ENCODE data around the gene FBXO46. TPM values are rescaled to one million over a fixed set of nuclear protein-coding genes. Genes with fewer than 3 reads are reported as not detected.

The FBXO46 gene
- total RNA-seq, 2 experiments from 2014 or later, result 17.2 to 17.5 TPM

DNA sequence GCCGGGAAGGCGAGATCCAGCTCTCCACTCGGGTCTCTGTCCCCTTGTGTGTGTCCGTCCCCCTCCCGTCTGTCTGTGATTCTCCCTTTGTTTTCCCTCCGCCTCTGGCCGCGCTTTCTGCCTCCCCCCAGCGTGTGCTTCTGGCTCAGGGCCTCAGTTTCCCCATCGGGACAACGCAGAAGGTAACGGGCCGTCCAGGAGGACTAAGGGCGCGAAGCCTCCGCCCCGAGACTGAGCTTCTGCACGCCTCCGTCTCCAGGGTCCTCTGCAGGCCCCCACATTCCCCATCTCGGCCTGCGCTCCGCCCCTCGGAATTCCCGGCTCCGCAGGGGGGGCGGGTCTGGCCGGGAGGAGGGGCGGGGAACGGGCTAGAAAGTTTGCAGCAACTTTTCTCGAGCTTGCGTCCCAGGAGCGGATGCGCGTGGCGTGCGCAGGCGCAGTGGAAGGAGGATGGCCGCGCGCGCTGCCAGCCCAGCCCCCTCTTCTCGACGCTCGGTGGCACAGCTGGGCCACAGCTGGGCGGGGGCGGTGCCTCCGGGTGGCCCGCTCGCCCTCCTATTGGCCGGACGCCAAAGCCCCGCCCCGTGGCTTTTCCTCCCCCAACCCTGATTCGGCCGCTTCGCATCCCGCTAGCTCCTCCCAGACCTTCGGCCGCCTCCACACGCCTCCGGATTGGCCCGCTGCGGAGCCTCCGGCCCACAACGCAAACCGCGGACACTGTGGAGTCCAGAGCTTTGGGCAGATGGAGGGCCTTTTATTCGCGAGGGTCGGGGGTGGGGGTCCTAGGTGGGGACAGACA is 38.5 kb upstream of the FBXO46 start, which contains the start of gene SIX5:
Gene SIX5 (minus strand): TSS at position 269 of the 799 bp plus-strand sequence. CDS start 408 bp downstream, outside the sequence.
- TF ChIP-seq, protein P1, sequence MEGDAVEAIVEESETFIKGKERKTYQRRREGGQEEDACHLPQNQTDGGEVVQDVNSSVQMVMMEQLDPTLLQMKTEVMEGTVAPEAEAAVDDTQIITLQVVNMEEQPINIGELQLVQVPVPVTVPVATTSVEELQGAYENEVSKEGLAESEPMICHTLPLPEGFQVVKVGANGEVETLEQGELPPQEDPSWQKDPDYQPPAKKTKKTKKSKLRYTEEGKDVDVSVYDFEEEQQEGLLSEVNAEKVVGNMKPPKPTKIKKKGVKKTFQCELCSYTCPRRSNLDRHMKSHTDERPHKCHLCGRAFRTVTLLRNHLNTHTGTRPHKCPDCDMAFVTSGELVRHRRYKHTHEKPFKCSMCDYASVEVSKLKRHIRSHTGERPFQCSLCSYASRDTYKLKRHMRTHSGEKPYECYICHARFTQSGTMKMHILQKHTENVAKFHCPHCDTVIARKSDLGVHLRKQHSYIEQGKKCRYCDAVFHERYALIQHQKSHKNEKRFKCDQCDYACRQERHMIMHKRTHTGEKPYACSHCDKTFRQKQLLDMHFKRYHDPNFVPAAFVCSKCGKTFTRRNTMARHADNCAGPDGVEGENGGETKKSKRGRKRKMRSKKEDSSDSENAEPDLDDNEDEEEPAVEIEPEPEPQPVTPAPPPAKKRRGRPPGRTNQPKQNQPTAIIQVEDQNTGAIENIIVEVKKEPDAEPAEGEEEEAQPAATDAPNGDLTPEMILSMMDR (IDR thresholded peaks at IDR 0.05), result no peak
- peaks cover 0 to 15% of the 10 kb centered on the region in 2 experiments for H3K9me3 ChIP-seq (ENCODE audit: control insufficient read depth in 1 of 2, insufficient read depth in 1 of 2, low read length in 2 of 2)
- DNase-seq, result peak; percentile 87 to 98 (median 92)
- Mint-ChIP-seq H3K27ac (peak within 1 kb of the TSS; percentile 87), H3K36me3 (ENCODE audit: low read depth) (peaks cover 3% of the 10 kb centered on the region), H3K4me3 (peak within 1 kb of the TSS; percentile 89), H3K4me1 (ENCODE audit: low read depth) (peaks cover 25% of the 10 kb centered on the region), H3K27me3 (peaks cover 14% of the 10 kb centered on the region), H3K9me3 (no peaks in the 10 kb centered on the region)
- intact Hi-C loops (cut with DNase I, micrococcal nuclease), result loop anchor here in 1 of 2 experiments (2.0 kb wide), 1 partner anchor 38 kb away; the partner anchor contains the start of gene FBXO46
- H3K36me3 ChIP-seq (ENCODE audit: insufficient read depth, low read length), result no peaks in the 10 kb centered on the region
- peak within 1 kb of the TSS; percentile 52 to 56 for H3K27ac ChIP-seq (ENCODE audit: low read depth in 1 of 2, low read length in 2 of 2)
- H3K4me3 ChIP-seq (ENCODE audit: low read length), result peak within 1 kb of the TSS; percentile 79
- H3K4me1 ChIP-seq (ENCODE audit: insufficient read depth, low read length), result peaks cover 35% of the 10 kb centered on the region
- ChIA-PET CTCF (interaction anchor here (0.7 to 7.2 kb wide), 17 partner anchors 11 to 1574 kb away, joined by 3 to 172 read pairs (median 7); partner anchors contain the start of genes DMPK, DMWD, FBXO46 and FOXA3), POLR2A (interaction anchor here (0.8 to 3.4 kb wide), 17 partner anchors 10 to 302 kb away, joined by 3 to 52 read pairs (median 5); partner anchors contain the start of genes DMPK, DMWD, FBXO46 and FOSB)
- peaks cover 17 to 26% of the 10 kb centered on the region in 2 experiments for H3K27me3 ChIP-seq (ENCODE audit: control insufficient read depth in 1 of 2, insufficient read depth in 2 of 2, low read length in 2 of 2)
- ATAC-seq (ENCODE audit: poor library complexity), result peak; percentile 60

DNA sequence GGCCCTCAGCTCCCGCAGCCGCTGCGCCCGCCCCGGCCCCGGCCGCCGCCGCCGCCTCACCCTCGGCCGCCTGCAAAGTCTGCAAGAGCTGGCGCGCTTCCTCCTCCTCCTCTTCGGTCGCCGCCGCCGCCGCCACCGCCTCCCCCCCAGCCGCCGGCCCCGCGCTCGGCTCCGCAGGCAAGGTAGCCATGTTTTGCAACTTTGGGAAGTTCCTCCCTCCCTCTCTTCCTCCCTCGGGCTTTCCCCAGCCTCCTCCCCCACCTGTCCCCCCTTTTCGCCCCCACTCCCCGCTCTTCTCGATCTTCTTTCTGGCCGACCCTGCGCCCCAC is 37.9 kb upstream of the FBXO46 start:
- Histone ChIP-seq H3K27ac (ENCODE audit: low read depth in 1 of 2, low read length in 2 of 2) (no peak overlapping the region), H3K9me3 (ENCODE audit: control insufficient read depth in 1 of 2, insufficient read depth in 1 of 2, low read length in 2 of 2) (peaks cover 0 to 15% of the 10 kb centered on the region in 2 experiments), H3K36me3 (ENCODE audit: insufficient read depth, low read length) (no peaks in the 10 kb centered on the region), H3K27me3 (ENCODE audit: control insufficient read depth in 1 of 2, insufficient read depth in 2 of 2, low read length in 2 of 2) (peaks cover 17 to 26% of the 10 kb centered on the region in 2 experiments), H3K4me1 (ENCODE audit: insufficient read depth, low read length) (peaks cover 35% of the 10 kb centered on the region), H3K4me3 (ENCODE audit: low read length) (peak overlapping the region; percentile 79)
- ChIA-PET CTCF (interaction anchor here (1.9 to 7.2 kb wide), 5 partner anchors 11 to 76 kb away, joined by 8 to 172 read pairs (median 27); partner anchors contain the start of genes FBXO46, QPCTL and SNRPD2), POLR2A (interaction anchor here (1.0 to 3.4 kb wide), 14 partner anchors 10 to 290 kb away, joined by 3 to 52 read pairs (median 7); partner anchors contain the start of genes DMWD, FBXO46, FOXA3 and IRF2BP1)
- ATAC-seq (ENCODE audit: poor library complexity) (no peak), DNase-seq (peak in 7 of 14 experiments; percentile 16 to 74 (median 36))
- TF ChIP-seq, protein P1 (IDR thresholded peaks at IDR 0.05), result no peak
- intact Hi-C loops (cut with DNase I, micrococcal nuclease), result loop anchor here in 1 of 2 experiments (2.0 kb wide), 1 partner anchor 38 kb away; the partner anchor contains the start of gene FBXO46
- Mint-ChIP-seq H3K4me1 (ENCODE audit: low read depth) (peaks cover 25% of the 10 kb centered on the region), H3K36me3 (ENCODE audit: low read depth) (peaks cover 3% of the 10 kb centered on the region), H3K27ac (no peak overlapping the region), H3K9me3 (no peaks in the 10 kb centered on the region), H3K4me3 (peak overlapping the region; percentile 89), H3K27me3 (peaks cover 14% of the 10 kb centered on the region)

GRCh38 chr19:45767881-45768654 is 37.4 kb upstream of the FBXO46 start:
- peak overlapping the region; percentile 80 for H3K4me3 Mint-ChIP-seq
- H3K4me1 ChIP-seq (ENCODE audit: insufficient read depth, low read length), result peaks cover 35% of the 10 kb centered on the region
- intact Hi-C loops (cut with DNase I, micrococcal nuclease), result loop anchor here in 1 of 2 experiments (2.0 kb wide), 1 partner anchor 37 kb away; the partner anchor contains the start of gene FBXO46
- peaks cover 25% of the 10 kb centered on the region for H3K4me1 Mint-ChIP-seq (ENCODE audit: low read depth)
- H3K9me3 ChIP-seq (ENCODE audit: control insufficient read depth in 1 of 2, insufficient read depth in 1 of 2, low read length in 2 of 2), result peaks cover 0 to 15% of the 10 kb centered on the region in 2 experiments
- H3K9me3 Mint-ChIP-seq, result no peaks in the 10 kb centered on the region
- H3K4me3 ChIP-seq (ENCODE audit: low read length), result peak overlapping the region; percentile 38
- DNase-seq (peak in 2 of 14 experiments; percentile 42 to 52), ATAC-seq (ENCODE audit: poor library complexity) (no peak)
- H3K36me3 ChIP-seq (ENCODE audit: insufficient read depth, low read length), result no peaks in the 10 kb centered on the region
- peaks cover 14% of the 10 kb centered on the region for H3K27me3 Mint-ChIP-seq
- TF ChIP-seq, protein P1 (IDR thresholded peaks at IDR 0.05), result no peak
- H3K27me3 ChIP-seq (ENCODE audit: control insufficient read depth in 1 of 2, insufficient read depth in 2 of 2, low read length in 2 of 2), result peaks cover 17 to 26% of the 10 kb centered on the region in 2 experiments
- POLR2A ChIA-PET, result interaction anchor here (1.0 to 3.4 kb wide), 9 partner anchors 11 to 135 kb away, joined by 3 to 52 read pairs (median 16); partner anchors contain the start of genes DMWD, FBXO46, IRF2BP1 and MYPOP
- H3K27ac Mint-ChIP-seq, result no peak overlapping the region
- CTCF ChIA-PET, result interaction anchor here (0.8 to 7.2 kb wide), 4 partner anchors 12 to 49 kb away, joined by 3 to 172 read pairs (median 43); no protein-coding TSS in a partner anchor
- H3K27ac ChIP-seq (ENCODE audit: low read depth in 1 of 2, low read length in 2 of 2), result no peak overlapping the region
- peaks cover 3% of the 10 kb centered on the region for H3K36me3 Mint-ChIP-seq (ENCODE audit: low read depth)

All from CD4-positive, alpha-beta T cell (primary cell).